Sigmoid colon (tissue), 7 donors: Measurements from ENCODE around the gene CTR9. TPM values are rescaled to one million over a fixed set of nuclear protein-coding genes. Genes with fewer than 3 reads are reported as not detected.

Source experiments
- DNase-seq: peaks from one replicate; pipeline ENCODE4 v3.0.0-alpha.2; 2019
- H3K27ac ChIP-seq, 4 donors: fragments of 200-600 bp; sonication (generic); one replicate each; pipeline ENCODE4 v1.5.1; 2016 to 2019; ENCODE audit warnings: mild to moderate bottlenecking in 1 of 4
- H3K27me3 ChIP-seq, 3 donors: fragments of 200-600 bp; sonication (generic); one replicate each; pipeline ENCODE4 v1.5.1; 2019; ENCODE audit warnings: mild to moderate bottlenecking in 1 of 3
- H3K36me3 ChIP-seq, 4 donors: fragments of 200-600 bp; sonication (generic); one replicate each; pipeline ENCODE4 v1.5.1; 2016 to 2019
- H3K4me1 ChIP-seq, 4 donors: fragments of 200-600 bp; sonication (generic); one replicate each; pipeline ENCODE4 v1.5.1; 2017 to 2019
- H3K4me3 ChIP-seq, 4 donors: fragments of 200-600 bp; sonication (generic); one replicate each; pipeline ENCODE4 v1.5.1; 2017 to 2019; ENCODE audit warnings: mild to moderate bottlenecking in 2 of 4, moderate library complexity in 1 of 4
- H3K9me3 ChIP-seq, 4 donors: fragments of 200-600 bp in 3 of 4; sonication (generic) in 3 of 4; one replicate each; pipeline versions ENCODE4 v1.5.1 to v1.6.1; 2013 to 2019
- EP300 ChIP-seq, 4 donors: sonication (generic); formaldehyde crosslinking; IDR thresholded peaks; one replicate each; pipeline ENCODE4 v1.6.1; 2017; ENCODE audit warnings: antibody characterized with exemption in 4 of 4
- POLR2A ChIP-seq, 2 donors: fragments of 450-650 bp; IDR thresholded peaks; one replicate each; pipeline ENCODE4 v1.6.1; 2016; ENCODE audit warnings: antibody characterized with exemption in 2 of 2, mild to moderate bottlenecking in 2 of 2, moderate library complexity in 2 of 2
- POLR2AphosphoS5 ChIP-seq, 4 donors: sonication (generic); formaldehyde crosslinking; IDR thresholded peaks; one replicate each; pipeline ENCODE4 v1.6.1; 2017; ENCODE audit warnings: antibody characterized with exemption in 4 of 4
- WGBS, 2 donors: extraction: QIAGEN DNeasy Blood & Tissue Kit; methylation state at CpG; one replicate each; pipeline ENCODE4 v1.1.7; 2013; 5-methylcytosine and 5-hydroxymethylcytosine counted together
- intact Hi-C: fragments of 100-400 bp; cut with DNase I; formaldehyde crosslinking; loops from one replicate; pipeline ENCODE4 v1.15.1; 2023
- polyA plus RNA-seq, 3 donors: library from polyadenylated mRNA; stranded (reverse); fragments of 200-250 nt; gene quantifications; one replicate each; pipeline ENCODE4 v1.2.3, GENCODE V29; 2013
- small RNA-seq, 3 donors: library from RNA; depleted of rRNA; stranded (forward); fragments of <200 nt; gene quantifications; one replicate each; pipeline ENCODE3, GENCODE V24; 2016
- total RNA-seq, 4 donors: library from RNA; depleted of rRNA; stranded (reverse); fragments of >200 nt; gene quantifications; one replicate each; pipeline ENCODE4 v1.1.0, GENCODE V29; 2016
- TF ChIP-seq, protein P1 (sequence below), 4 experiments: fragments of 450-650 bp in 3 of 4; fragments of 200-600 bp in 1 of 4; IDR thresholded peaks; one replicate each; pipeline ENCODE4 v1.5.1; 2016 to 2019; ENCODE audit warnings: antibody characterized with exemption in 4 of 4, mild to moderate bottlenecking in 3 of 4, moderate library complexity in 2 of 4
- donor health status: healthy with polysubstance abuse.
- donor health status: Bipolar disorder and iron deficiency.
- donor health status: healthy.

Gene CTR9
- total and polyA plus RNA-seq, 7 donors: 11.6 to 18.4 (median 15.6) TPM

GRCh38 chr11:10824888-10825287 is 73.8 kb downstream of the CTR9 start:
- Histone ChIP-seq H3K4me3 (no peak overlapping the region), H3K4me1 (no peaks in the 10 kb centered on the region), H3K9me3 (no peaks in the 10 kb centered on the region), H3K36me3 (no peaks in the 10 kb centered on the region), H3K27me3 (no peaks in the 10 kb centered on the region), H3K27ac (no peak overlapping the region)
- 64 to 73% methylated on average over 3 of the region's 3 CpGs for WGBS, 2 donors
- DNase-seq: no peak
- intact Hi-C loops: no loop called here
- TF ChIP-seq POLR2AphosphoS5 (IDR thresholded peaks at IDR 0.05) (no peak), POLR2A (IDR thresholded peaks at IDR 0.05) (no peak), EP300 (IDR thresholded peaks at IDR 0.05) (no peak)
- TF ChIP-seq, protein P1, sequence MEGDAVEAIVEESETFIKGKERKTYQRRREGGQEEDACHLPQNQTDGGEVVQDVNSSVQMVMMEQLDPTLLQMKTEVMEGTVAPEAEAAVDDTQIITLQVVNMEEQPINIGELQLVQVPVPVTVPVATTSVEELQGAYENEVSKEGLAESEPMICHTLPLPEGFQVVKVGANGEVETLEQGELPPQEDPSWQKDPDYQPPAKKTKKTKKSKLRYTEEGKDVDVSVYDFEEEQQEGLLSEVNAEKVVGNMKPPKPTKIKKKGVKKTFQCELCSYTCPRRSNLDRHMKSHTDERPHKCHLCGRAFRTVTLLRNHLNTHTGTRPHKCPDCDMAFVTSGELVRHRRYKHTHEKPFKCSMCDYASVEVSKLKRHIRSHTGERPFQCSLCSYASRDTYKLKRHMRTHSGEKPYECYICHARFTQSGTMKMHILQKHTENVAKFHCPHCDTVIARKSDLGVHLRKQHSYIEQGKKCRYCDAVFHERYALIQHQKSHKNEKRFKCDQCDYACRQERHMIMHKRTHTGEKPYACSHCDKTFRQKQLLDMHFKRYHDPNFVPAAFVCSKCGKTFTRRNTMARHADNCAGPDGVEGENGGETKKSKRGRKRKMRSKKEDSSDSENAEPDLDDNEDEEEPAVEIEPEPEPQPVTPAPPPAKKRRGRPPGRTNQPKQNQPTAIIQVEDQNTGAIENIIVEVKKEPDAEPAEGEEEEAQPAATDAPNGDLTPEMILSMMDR (IDR thresholded peaks at IDR 0.05): no peak

GRCh38 chr11:10828402-10828801 is 77.4 kb downstream of the CTR9 start:
- TF ChIP-seq, protein P1 (IDR thresholded peaks at IDR 0.05): no peak
- TF ChIP-seq POLR2A (IDR thresholded peaks at IDR 0.05) (no peak), EP300 (IDR thresholded peaks at IDR 0.05) (no peak), POLR2AphosphoS5 (IDR thresholded peaks at IDR 0.05) (no peak)
- Histone ChIP-seq H3K27ac (no peak overlapping the region), H3K36me3 (no peaks in the 10 kb centered on the region), H3K4me3 (no peak overlapping the region), H3K9me3 (no peaks in the 10 kb centered on the region), H3K4me1 (no peaks in the 10 kb centered on the region), H3K27me3 (no peaks in the 10 kb centered on the region)
- intact Hi-C loops: no loop called here
- WGBS, 2 donors: 52 to 89% methylated on average over 2 of the region's 2 CpGs
- DNase-seq: no peak

- TF ChIP-seq EP300 (IDR thresholded peaks at IDR 0.05) (no peak), POLR2A (IDR thresholded peaks at IDR 0.05) (no peak), POLR2AphosphoS5 (IDR thresholded peaks at IDR 0.05) (no peak)
- TF ChIP-seq, protein P1 (IDR thresholded peaks at IDR 0.05): no peak
- no peak overlapping the region for H3K27ac ChIP-seq
- H3K4me3 ChIP-seq: no peak overlapping the region
- no peaks in the 10 kb centered on the region for H3K4me1 ChIP-seq
- no peaks in the 10 kb centered on the region for H3K9me3 ChIP-seq
- no peaks in the 10 kb centered on the region for H3K27me3 ChIP-seq
- H3K36me3 ChIP-seq: no peaks in the 10 kb centered on the region
- intact Hi-C loops: no loop called here
- DNase-seq: no peak
- 91 to 95% methylated on average over 4 of the region's 4 CpGs for WGBS, 2 donors
Measured at GRCh38 chr11:10829139-10829538, 78.1 kb downstream of the CTR9 start.

Small RNA genes lying within 50 kb of the gene (small RNA-seq; reads per million reads assigned to genes)
- gene RF00019: 0 reads per million in 3 donors
- gene SNORD97: 0 reads per million in 3 donors

Other genes starting within 250 kb of the CTR9 start
- gene RNF141, start 210.1 kb upstream of the CTR9 start, total RNA-seq: 10 to 100 TPM; 19.7 to 30.3 (median 26.5) TPM
- gene RNF141, start 210.1 kb upstream of the CTR9 start, polyA plus RNA-seq: 10 to 100 TPM; 13.1 to 22.8 (median 21.3) TPM
- gene LYVE1, start 182.6 kb upstream of the CTR9 start, total RNA-seq: 100 to 1,000 TPM in 3 of 4 donors, 10 to 100 TPM in 1; 41.5 to 158 (median 133) TPM
- gene LYVE1, start 182.6 kb upstream of the CTR9 start, polyA plus RNA-seq: 10 to 100 TPM; 21.3 to 29.4 (median 22.7) TPM
- 100 to 1,000 TPM in 3 of 4 donors, 10 to 100 TPM in 1; 96.1 to 153 (median 125) TPM for gene IRAG1, start 57.5 kb upstream of the CTR9 start, total RNA-seq
- gene IRAG1, start 57.5 kb upstream of the CTR9 start, polyA plus RNA-seq: 10 to 100 TPM in 1 of 3 donors, 1 to 10 TPM in 2; 1.8 to 10.6 (median 2.3) TPM
- gene EIF4G2, start 57.7 kb downstream of the CTR9 start, total RNA-seq: 100 to 1,000 TPM; 425 to 581 (median 497) TPM
- 100 to 1,000 TPM; 301 to 409 (median 326) TPM for gene EIF4G2, start 57.7 kb downstream of the CTR9 start, polyA plus RNA-seq
- 10 to 100 TPM; 34.9 to 51.7 (median 42.6) TPM for gene ZBED5, start 106.8 kb downstream of the CTR9 start, total RNA-seq
- gene ZBED5, start 106.8 kb downstream of the CTR9 start, polyA plus RNA-seq: 10 to 100 TPM in 2 of 3 donors, 1 to 10 TPM in 1; 9.0 to 23.0 (median 10.2) TPM